IPS-18c (cell line): Measurements from ENCODE around the gene PHF1.
"Not testable (repeated sequence)": the region's sequence is repeated elsewhere in the genome, so short reads cannot be mapped to it uniquely, and the experiment has no call there.

ENCODE experiments used
- H3K4me3 ChIP-seq: 2 replicates; pipeline ENCODE4 v1.7.0; 2013; ENCODE audit warnings: low read depth, mild to moderate bottlenecking, low read length, moderate library complexity; ENCODE audit not compliant: insufficient read depth
- H3K9me3 ChIP-seq: one replicate; pipeline ENCODE4 v1.6.1; 2013; ENCODE audit warnings: mild to moderate bottlenecking, low read length, moderate library complexity; ENCODE audit not compliant: control insufficient read depth, insufficient read depth

PHF1 gene

GRCh38 chr6:33384581-33385020 lies 26.2 kb upstream of the PHF1 start:
- no peaks in the 10 kb centered on the region for H3K9me3 ChIP-seq
- no peak overlapping the region for H3K4me3 ChIP-seq

DNA sequence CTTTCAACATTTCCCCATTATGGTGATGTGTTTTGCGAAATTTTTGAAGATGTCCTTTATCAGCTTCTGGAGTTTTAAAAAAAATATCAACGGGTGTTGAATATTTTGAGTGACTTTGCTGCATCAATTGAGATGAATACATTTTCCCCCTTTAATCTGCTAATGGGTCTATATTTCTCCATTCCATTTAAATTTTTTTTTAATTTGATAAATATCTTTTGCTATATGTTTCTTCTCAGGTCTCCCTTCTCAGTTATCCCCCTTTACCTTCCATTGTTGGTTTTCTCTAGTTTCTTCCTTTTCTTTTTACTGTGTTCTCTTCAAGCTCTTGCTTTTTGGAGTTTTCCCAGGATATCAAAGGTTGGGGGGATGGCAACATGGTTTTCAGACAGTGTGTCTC lies 20.6 kb upstream of the PHF1 start:
- no peak overlapping the region for H3K4me3 ChIP-seq
- H3K9me3 ChIP-seq, result no peaks in the 10 kb centered on the region

DNA sequence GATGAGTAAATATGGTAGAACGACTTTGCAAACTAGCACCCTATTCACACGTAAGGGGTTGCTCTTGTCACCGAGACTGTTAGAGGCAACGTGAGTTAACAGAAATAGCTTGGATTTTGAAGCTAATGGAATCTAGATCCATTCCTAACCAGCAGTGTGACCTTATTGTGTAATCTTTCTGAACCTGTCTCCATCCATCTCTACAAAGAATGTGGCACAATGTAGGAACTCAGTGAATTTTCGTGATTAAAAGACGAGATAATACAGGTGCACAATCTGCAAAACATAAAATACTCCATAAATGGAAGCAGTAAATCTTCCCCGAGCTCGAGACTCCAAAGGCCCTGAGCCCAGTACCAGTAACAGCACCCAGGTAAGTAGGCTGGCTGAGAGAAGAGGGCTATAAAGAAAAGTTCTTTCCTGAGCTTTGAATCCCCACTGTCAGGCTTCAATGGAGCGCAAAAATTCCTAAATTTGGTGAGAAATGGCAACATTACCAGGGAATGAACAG lies 20.0 kb upstream of the PHF1 start:
- H3K4me3 ChIP-seq, result peak overlapping the region; percentile 94; the same call in 1 of the 2 replicates

DNA sequence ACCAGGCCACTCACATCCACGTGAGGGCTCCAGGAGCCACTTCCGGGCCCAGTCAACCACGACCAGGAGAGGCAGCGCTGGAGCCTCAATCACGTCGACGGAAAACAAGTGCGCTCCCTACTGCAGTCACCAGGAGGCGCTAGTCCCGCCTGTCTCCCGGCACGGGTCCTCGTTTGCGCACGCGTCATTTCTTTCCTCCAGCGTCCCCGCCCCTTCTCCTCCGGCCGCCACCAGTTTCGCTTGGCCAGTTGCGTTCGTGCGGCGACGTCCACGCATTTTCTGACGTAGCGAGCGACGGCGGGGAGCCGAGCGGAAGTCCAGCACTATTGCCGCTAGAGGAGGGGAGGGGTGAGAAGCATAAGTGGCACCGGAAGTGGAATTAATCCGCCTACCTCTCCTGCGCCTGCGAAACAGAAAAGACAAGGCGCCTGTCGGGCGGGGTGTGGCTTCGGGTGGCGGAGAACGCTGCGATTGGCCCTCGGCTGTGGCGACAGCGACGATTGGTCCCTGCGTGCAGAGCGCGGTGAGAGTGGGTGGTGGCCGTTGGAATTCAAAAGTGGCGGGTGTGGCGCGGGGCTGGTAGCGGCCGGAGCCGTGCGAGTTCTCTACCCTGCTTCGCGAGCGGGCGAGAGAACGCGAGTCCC lies 19.4 kb upstream of the PHF1 start, which contains the start of gene KIFC1:
Gene KIFC1 (plus strand): TSS at position 546 of the 644 bp plus-strand sequence. CDS start 163 bp downstream, outside the sequence.
- H3K9me3 ChIP-seq, result no peaks in the 10 kb centered on the region

More for the DNA sequence above, 20.0 kb upstream of the PHF1 start:
- H3K9me3 ChIP-seq, result no peaks in the 10 kb centered on the region

DNA sequence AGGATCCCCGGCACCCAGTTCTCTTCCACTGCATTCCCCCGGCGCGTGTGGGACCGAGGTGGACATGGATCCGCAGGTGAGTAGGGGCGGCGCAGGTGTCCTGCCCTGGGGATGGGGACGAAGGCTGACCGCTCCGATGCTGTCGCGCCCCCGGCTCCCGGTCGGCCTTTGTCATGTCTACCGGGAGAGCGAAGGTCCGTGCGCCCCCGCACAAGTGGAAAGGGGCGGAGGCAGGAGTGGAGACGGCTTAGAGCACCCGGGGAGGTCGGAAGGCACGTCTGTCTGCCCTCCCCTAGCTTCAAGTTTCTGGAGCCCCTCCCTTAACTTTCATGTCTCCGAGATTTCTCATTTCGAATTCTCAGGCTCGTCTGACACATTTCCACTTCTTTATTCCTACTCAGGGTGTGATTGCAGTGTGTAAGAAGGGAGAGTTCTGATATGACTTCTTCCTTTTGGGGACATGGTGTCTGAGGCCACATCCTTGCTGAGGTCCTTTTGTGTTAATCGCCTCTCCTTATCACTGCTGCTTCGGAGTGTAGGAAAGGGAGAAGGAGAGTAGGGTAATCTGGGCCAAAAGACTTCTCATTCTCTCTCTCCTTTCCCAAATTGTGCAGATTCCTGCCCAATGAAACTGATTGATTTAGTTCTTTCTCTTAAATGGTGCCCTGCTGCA lies 18.8 kb upstream of the PHF1 start:
- Histone ChIP-seq H3K9me3 (no peaks in the 10 kb centered on the region), H3K4me3 (peak overlapping the region; percentile 94)

More for the DNA sequence above, 19.4 kb upstream of the PHF1 start, which contains the start of gene KIFC1:
- H3K4me3 ChIP-seq, result peak within 1 kb of the TSS; percentile 94

DNA sequence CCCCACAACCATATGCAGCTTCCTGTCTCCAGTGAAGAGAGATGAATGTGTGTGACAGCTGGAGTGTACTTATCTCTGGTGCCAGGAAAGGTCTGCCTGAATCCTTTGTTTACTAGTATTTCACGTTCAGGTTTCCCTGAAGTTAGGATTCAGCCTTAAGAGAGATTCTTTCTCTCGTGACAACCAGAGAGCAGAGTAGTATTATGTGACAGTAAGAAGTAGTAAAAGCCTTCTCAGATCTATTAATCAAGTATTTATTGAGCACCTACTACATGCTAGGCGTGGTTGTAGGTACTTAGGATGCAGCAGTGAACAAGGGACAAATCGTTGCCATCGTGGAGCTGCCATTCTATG lies 18.2 kb upstream of the PHF1 start:
- Histone ChIP-seq H3K9me3 (no peaks in the 10 kb centered on the region), H3K4me3 (peak overlapping the region; percentile 94)

GRCh38 chr6:33392979-33393378 lies 17.8 kb upstream of the PHF1 start:
- Histone ChIP-seq H3K9me3 (no peaks in the 10 kb centered on the region), H3K4me3 (peak overlapping the region; percentile 94; the same call in 1 of the 2 replicates)

DNA sequence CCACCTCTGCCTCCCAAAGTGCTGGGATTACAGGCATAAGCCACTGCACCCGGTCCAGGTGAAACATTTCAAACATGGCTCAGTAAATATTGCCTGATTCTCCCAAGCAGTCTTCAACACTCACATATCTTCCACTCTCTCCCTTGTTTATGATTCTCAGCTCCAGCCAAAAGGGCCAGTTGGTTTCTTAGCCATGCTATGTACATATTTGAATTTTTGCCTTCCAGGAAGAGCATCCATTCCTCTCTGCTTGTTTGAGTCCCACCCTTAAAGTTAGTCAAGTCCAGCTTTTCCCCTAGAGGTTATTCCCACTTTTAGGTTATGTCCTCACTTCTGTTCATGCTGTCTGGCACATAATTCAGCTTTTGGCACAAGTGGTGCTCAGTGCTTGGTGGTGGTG lies 13.3 kb upstream of the PHF1 start:
- no peak overlapping the region for H3K4me3 ChIP-seq
- no peaks in the 10 kb centered on the region for H3K9me3 ChIP-seq

DNA sequence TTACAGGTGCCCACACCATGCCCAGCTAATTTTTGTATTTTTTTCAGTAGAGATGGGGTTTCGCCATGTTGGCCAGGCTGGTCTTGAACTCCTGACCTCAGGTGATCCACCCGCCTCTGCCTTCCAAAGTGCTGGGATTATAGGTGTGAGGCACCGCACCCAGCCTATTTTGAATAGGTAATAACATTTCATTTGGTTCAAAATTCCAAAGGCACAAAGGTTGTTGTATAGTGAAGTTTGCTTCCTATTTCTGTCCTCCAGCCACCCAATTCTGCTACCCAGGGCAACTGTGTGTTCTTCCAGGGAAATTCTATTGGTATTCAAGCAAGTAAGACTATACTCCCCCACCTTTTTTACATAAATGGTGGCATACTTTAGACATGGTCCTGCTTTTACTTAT lies 12.2 kb upstream of the PHF1 start:
- H3K9me3 ChIP-seq, H3K4me3 ChIP-seq: not testable (repeated sequence)

- H3K9me3 ChIP-seq, H3K4me3 ChIP-seq: not testable (repeated sequence)
Measured at GRCh38 chr6:33399881-33400280, 10.9 kb upstream of the PHF1 start.

- H3K9me3 ChIP-seq, result no peaks in the 10 kb centered on the region
- no peak overlapping the region for H3K4me3 ChIP-seq
Measured at GRCh38 chr6:33404884-33405283, 5.9 kb upstream of the PHF1 start.

DNA sequence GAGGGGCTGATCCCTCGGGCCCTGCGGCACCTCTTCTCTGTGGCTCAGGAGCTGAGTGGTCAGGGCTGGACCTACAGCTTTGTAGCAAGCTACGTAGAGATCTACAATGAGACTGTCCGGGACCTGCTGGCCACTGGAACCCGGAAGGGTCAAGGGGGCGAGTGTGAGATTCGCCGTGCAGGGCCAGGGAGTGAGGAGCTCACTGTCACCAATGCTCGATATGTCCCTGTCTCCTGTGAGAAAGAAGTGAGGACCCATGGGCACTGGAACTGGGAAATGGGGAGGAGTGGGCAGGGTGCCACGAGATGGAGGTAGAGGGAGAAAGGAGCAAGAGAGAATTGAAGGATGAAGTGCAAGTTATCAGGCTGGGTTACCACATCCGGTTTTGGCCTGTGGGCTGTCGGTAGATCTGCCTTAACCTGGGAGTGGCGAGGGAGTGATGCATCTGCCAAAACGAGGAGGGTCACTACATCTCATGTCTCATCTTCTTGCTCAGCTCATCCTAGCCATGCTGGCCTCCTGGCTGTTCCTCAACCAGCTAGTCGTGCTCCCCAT lies 5.4 kb upstream of the PHF1 start:
- no peak overlapping the region for H3K4me3 ChIP-seq
- no peaks in the 10 kb centered on the region for H3K9me3 ChIP-seq

- no peak overlapping the region for H3K4me3 ChIP-seq
- no peaks in the 10 kb centered on the region for H3K9me3 ChIP-seq
Measured at GRCh38 chr6:33406126-33406525, 4.7 kb upstream of the PHF1 start.

DNA sequence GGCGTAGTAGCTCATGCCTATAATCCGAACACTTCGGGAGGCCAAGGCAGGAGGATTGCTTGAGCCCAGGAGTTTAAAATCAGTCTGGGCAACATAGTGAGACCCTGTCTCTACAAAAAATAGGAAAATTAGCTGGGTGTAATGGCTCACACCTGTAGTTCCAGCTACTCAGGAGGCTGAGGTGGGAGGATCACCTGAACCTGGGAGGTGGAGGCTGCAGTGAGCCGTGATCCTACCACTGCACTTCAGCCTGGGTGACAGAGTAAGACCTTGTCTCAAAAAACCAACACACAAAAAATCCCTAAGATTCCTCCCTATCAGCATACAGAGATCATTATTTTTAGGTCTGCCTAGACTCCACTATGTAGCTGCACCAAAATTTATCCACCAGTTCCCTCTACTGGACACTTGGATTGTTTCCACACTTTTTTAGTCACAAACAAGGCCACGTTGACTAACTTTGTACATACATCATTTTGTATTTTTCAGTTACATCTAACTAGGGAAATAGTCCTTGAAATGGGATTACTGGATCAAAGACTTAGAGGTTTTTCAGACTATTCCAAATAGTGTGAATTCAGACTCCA lies 3.6 kb upstream of the PHF1 start:
- no peak overlapping the region for H3K4me3 ChIP-seq

DNA sequence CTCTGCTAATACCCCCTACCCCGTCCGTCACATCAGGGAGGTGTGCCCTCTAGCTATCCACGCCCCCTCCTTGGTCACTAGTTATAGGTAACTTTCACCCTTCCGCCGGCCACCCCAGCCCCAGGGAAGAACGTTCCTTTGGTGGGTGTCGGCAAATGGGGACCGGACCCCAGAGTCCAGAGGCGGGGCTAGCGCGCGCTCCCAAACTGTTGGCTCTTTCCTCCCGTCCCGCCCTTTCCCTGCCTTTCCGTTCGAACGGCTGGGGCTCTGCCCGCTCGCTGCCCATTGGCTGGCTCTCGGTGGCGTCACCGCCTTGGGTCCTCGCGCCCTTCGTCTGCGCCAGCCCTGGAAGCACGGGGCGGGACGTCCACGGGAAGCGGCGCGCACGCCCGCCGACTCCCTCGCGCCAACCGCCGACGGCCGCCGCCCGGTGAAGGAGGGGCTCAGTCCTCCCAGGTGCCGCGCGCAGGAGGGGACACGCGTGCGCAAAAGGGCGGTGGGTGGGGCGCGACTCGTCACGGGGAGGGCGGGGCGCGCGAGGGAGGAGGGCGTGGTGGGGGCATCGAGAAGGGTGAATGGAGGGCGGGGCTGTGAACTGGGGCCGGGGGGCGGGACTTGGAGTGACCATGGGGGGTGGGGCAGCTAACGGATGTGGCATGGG lies 634 bp upstream of the PHF1 start:
- peak overlapping the region; percentile 30; the same call in 1 of the 2 replicates for H3K4me3 ChIP-seq

More for the DNA sequence above, 3.6 kb upstream of the PHF1 start:
- no peaks in the 10 kb centered on the region for H3K9me3 ChIP-seq

DNA sequence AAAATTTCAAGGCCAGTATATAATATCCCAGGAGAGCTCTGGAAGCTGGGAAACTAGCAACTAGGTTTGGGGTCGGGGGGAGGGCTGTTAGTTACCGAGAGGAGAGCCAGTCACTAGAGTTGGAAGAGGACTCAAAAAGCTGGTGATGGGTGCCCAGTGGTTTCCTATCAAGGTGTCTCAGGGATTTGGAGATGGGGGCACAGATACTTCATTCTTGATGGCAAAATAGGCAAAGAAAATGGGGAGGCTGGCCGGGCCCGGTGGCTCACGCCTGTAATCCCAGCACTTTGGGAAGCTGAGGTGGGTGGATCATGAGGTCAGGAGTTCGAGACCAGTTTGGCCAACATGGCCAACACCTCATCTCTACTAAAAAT lies 805 bp downstream of the PHF1 start:
- Histone ChIP-seq H3K9me3 (no peaks in the 10 kb centered on the region), H3K4me3 (peak overlapping the region; percentile 56)

More for the DNA sequence above, 634 bp upstream of the PHF1 start:
- no peaks in the 10 kb centered on the region for H3K9me3 ChIP-seq
